Epithelial cell of proximal tubule (primary cell): Measurements from ENCODE around the gene ABCC11. TPM values are rescaled to one million over a fixed set of nuclear protein-coding genes. Genes with fewer than 3 reads are reported as not detected.

Experiments used
- DNase-seq: peaks from one replicate; pipeline ENCODE4 v3.0.0-alpha.2; 2011; ENCODE audit warnings: low read depth
- H3K4me3 ChIP-seq: 2 replicates; pipeline ENCODE4 v1.5.1; 2011; ENCODE audit warnings: low read depth, mild to moderate bottlenecking, low read length
- CTCF ChIP-seq: conservative IDR thresholded peaks from 2 replicates; pipeline ENCODE4 v1.5.1; 2012; ENCODE audit warnings: low read depth, mild to moderate bottlenecking, low read length
- total RNA-seq: library from RNA; depleted of rRNA; stranded (reverse); fragments of >200 nt; gene quantifications from 2 replicates; pipeline ENCODE4 v1.2.3, GENCODE V29; 2015

The ABCC11 gene
- total RNA-seq, 1 donor from 2014 or later: not detected

GRCh38 chr16:48235058-48235555, 12.2 kb downstream of the ABCC11 start:
- no peak overlapping the region for H3K4me3 ChIP-seq
- no peak for TF ChIP-seq CTCF
- DNase-seq: no peak

- H3K4me3 ChIP-seq: no peak overlapping the region
- no peak for DNase-seq
- no peak for TF ChIP-seq CTCF
Measured at GRCh38 chr16:48234630-48235029, 12.7 kb downstream of the ABCC11 start.

GRCh38 chr16:48232493-48233040, 14.8 kb downstream of the ABCC11 start:
- no peak for TF ChIP-seq CTCF
- H3K4me3 ChIP-seq: no peak overlapping the region
- no peak for DNase-seq

- no peak for DNase-seq
- TF ChIP-seq CTCF: peak; percentile 67
- H3K4me3 ChIP-seq: no peak overlapping the region
Measured at GRCh38 chr16:48231727-48232492, 15.4 kb downstream of the ABCC11 start.

GRCh38 chr16:48225456-48225855, 21.9 kb downstream of the ABCC11 start:
- no peak for TF ChIP-seq CTCF
- no peak for DNase-seq

GRCh38 chr16:48223490-48223889, 23.8 kb downstream of the ABCC11 start:
- DNase-seq: no peak
- H3K4me3 ChIP-seq: no peak overlapping the region
- TF ChIP-seq CTCF: no peak

More at GRCh38 chr16:48225456-48225855, 21.9 kb downstream of the ABCC11 start:
- H3K4me3 ChIP-seq: no peak overlapping the region

- no peak for TF ChIP-seq CTCF
- no peak for DNase-seq
- no peak overlapping the region for H3K4me3 ChIP-seq
Measured at GRCh38 chr16:48220891-48221290, 26.4 kb downstream of the ABCC11 start.
